Measurements from ENCODE around the gene CTTNBP2NL. TPM values are rescaled to one million over a fixed set of nuclear protein-coding genes. Genes with fewer than 3 reads are reported as not detected.

CTTNBP2NL gene
- total RNA-seq, 6 donors from 2014 or later = 33.1 to 95.3 (median 53.7) TPM

GRCh38 chr1:112368198-112368597 is 27.8 kb upstream of the CTTNBP2NL start:
- TF ChIP-seq POLR2AphosphoS5 (IDR thresholded peaks at IDR 0.05) = no peak
- no peak for TF ChIP-seq EP300 (IDR thresholded peaks at IDR 0.05)
- TF ChIP-seq, protein P1, sequence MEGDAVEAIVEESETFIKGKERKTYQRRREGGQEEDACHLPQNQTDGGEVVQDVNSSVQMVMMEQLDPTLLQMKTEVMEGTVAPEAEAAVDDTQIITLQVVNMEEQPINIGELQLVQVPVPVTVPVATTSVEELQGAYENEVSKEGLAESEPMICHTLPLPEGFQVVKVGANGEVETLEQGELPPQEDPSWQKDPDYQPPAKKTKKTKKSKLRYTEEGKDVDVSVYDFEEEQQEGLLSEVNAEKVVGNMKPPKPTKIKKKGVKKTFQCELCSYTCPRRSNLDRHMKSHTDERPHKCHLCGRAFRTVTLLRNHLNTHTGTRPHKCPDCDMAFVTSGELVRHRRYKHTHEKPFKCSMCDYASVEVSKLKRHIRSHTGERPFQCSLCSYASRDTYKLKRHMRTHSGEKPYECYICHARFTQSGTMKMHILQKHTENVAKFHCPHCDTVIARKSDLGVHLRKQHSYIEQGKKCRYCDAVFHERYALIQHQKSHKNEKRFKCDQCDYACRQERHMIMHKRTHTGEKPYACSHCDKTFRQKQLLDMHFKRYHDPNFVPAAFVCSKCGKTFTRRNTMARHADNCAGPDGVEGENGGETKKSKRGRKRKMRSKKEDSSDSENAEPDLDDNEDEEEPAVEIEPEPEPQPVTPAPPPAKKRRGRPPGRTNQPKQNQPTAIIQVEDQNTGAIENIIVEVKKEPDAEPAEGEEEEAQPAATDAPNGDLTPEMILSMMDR (IDR thresholded peaks at IDR 0.05) = no peak
- no peak for TF ChIP-seq POLR2A (IDR thresholded peaks at IDR 0.05)
- 77 to 83% methylated on average over 3 of the region's 3 CpGs for WGBS, 2 donors
- no peaks in the 10 kb centered on the region for H3K9me3 ChIP-seq

GRCh38 chr1:112369392-112370285 is 26.4 kb upstream of the CTTNBP2NL start:
- no peak overlapping the region for H3K27ac ChIP-seq
- H3K36me3 ChIP-seq = no peaks in the 10 kb centered on the region
- no peaks in the 10 kb centered on the region for H3K27me3 ChIP-seq
- peaks cover 0 to 7% (median 0%) of the 10 kb centered on the region in 4 donors for H3K4me1 ChIP-seq
- ATAC-seq (ENCODE audit: low FRiP score in 2 of 2) (peak; percentile 96 to 98), DNase-seq (peak; percentile 90 to 93)
- no peaks in the 10 kb centered on the region for H3K9me3 ChIP-seq
- TF ChIP-seq, protein P1 (IDR thresholded peaks at IDR 0.05) = peak; percentile 92 to 97 (median 95)
- TF ChIP-seq POLR2AphosphoS5 (IDR thresholded peaks at IDR 0.05) (peak in 1 of 2 donors; percentile 11), POLR2A (IDR thresholded peaks at IDR 0.05) (no peak), EP300 (IDR thresholded peaks at IDR 0.05) (peak in 1 of 4 donors; percentile 12)
- no peak overlapping the region for H3K4me3 ChIP-seq
- 24 to 27% methylated on average over 12 to 16 of the region's 16 CpGs for WGBS, 2 donors

More at GRCh38 chr1:112368198-112368597, 27.8 kb upstream of the CTTNBP2NL start:
- Histone ChIP-seq H3K4me1 (peaks cover 0 to 7% (median 0%) of the 10 kb centered on the region in 4 donors), H3K27ac (no peak overlapping the region), H3K4me3 (no peak overlapping the region), H3K27me3 (no peaks in the 10 kb centered on the region), H3K36me3 (no peaks in the 10 kb centered on the region)
- no peak for DNase-seq
- ATAC-seq (ENCODE audit: low FRiP score in 2 of 2) = no peak

- H3K27ac ChIP-seq = no peak overlapping the region
- 60 to 78% methylated on average over 4 of the region's 4 CpGs for WGBS, 2 donors
- no peak for TF ChIP-seq POLR2A (IDR thresholded peaks at IDR 0.05)
- TF ChIP-seq, protein P1 (IDR thresholded peaks at IDR 0.05) = no peak
- TF ChIP-seq EP300 (IDR thresholded peaks at IDR 0.05) = no peak
- TF ChIP-seq POLR2AphosphoS5 (IDR thresholded peaks at IDR 0.05) = no peak
- no peaks in the 10 kb centered on the region for H3K27me3 ChIP-seq
- no peaks in the 10 kb centered on the region for H3K9me3 ChIP-seq
- ATAC-seq (ENCODE audit: low FRiP score in 2 of 2) = no peak
- no peak overlapping the region for H3K4me3 ChIP-seq
- no peak for DNase-seq
- H3K4me1 ChIP-seq = peaks cover 0 to 7% (median 0%) of the 10 kb centered on the region in 4 donors
- no peaks in the 10 kb centered on the region for H3K36me3 ChIP-seq
Observed at GRCh38 chr1:112370996-112371395, 25.0 kb upstream of the CTTNBP2NL start.

- no peaks in the 10 kb centered on the region for H3K9me3 ChIP-seq
- 79 to 89% methylated on average over 3 of the region's 3 CpGs for WGBS, 2 donors
Observed at GRCh38 chr1:112371775-112372174, 24.2 kb upstream of the CTTNBP2NL start.

More at GRCh38 chr1:112371775-112372174, 24.2 kb upstream of the CTTNBP2NL start:
- TF ChIP-seq EP300 (IDR thresholded peaks at IDR 0.05) (no peak), POLR2AphosphoS5 (IDR thresholded peaks at IDR 0.05) (no peak), POLR2A (IDR thresholded peaks at IDR 0.05) (no peak)
- TF ChIP-seq, protein P1 (IDR thresholded peaks at IDR 0.05) = no peak
- H3K27me3 ChIP-seq = no peaks in the 10 kb centered on the region
- H3K4me1 ChIP-seq = peaks cover 0 to 7% (median 0%) of the 10 kb centered on the region in 4 donors
- no peak overlapping the region for H3K27ac ChIP-seq
- DNase-seq = no peak
- no peak overlapping the region for H3K4me3 ChIP-seq
- ATAC-seq (ENCODE audit: low FRiP score in 2 of 2) = no peak
- H3K36me3 ChIP-seq = no peaks in the 10 kb centered on the region

Measured in upper lobe of left lung (tissue), 6 donors.